H1 (cell line): ENCODE measurements around the gene ISY1. TPM values are rescaled to one million over a fixed set of nuclear protein-coding genes. Genes with fewer than 3 reads are reported as not detected.

Source experiments
- CTCF ChIA-PET: fragments of 300-600 bp; sonication (Branson Sonifier 250); formaldehyde crosslinking; loops from one replicate; lab custom pipeline; 2021; ENCODE audit not compliant: partially characterized antibody; lab: Charles Lee
- POLR2A ChIA-PET: fragments of 300-600 bp; sonication (Branson Sonifier 250); formaldehyde crosslinking; loops from one replicate; lab custom pipeline; 2021; ENCODE audit warnings: inconsistent platforms; ENCODE audit not compliant: partially characterized antibody; lab: Charles Lee
- DNase-seq, 2 experiments: peaks; one replicate each; pipeline versions ENCODE4 v3.0.0 to v3.0.0-alpha.2; 2010 to 2022; ENCODE audit warnings: low spot score in 2 of 2, low read depth in 1 of 2, mixed read lengths in 1 of 2
- FAIRE-seq: peaks from 2 replicates; lab custom pipeline; 2011; peaks lifted over from hg19 to GRCh38; lab: Jason Lieb, UNC
- H2AFZ ChIP-seq: 2 replicates; pipeline ENCODE4 v1.8.1; 2012; ENCODE audit warnings: low read length, inconsistent platforms
- H2AK5ac ChIP-seq: 2 replicates; pipeline ENCODE4 v1.6.1; 2013; ENCODE audit warnings: low read depth, low read length
- H2BK120ac ChIP-seq: replicated peaks from 2 replicates; pipeline ENCODE3; 2013; ENCODE audit warnings: low read depth, low read length, inconsistent platforms
- H2BK12ac ChIP-seq: 2 replicates; pipeline ENCODE4 v1.6.1; 2013; ENCODE audit warnings: low read depth, low read length
- H2BK15ac ChIP-seq: 2 replicates; pipeline ENCODE4 v1.6.1; 2013; ENCODE audit warnings: low read length
- H2BK20ac ChIP-seq: 2 replicates; pipeline ENCODE4 v1.6.1; 2013; ENCODE audit warnings: low read length
- H2BK5ac ChIP-seq: 2 replicates; pipeline ENCODE4 v1.6.1; 2013; ENCODE audit warnings: low read depth, low read length
- H3K14ac ChIP-seq: 2 replicates; pipeline ENCODE4 v1.6.1; 2013; ENCODE audit warnings: inconsistent platforms; ENCODE audit not compliant: insufficient read length
- H3K18ac ChIP-seq: 2 replicates; pipeline ENCODE4 v1.6.1; 2013; ENCODE audit warnings: low read length; ENCODE audit errors: extremely low read depth
- H3K23ac ChIP-seq: 2 replicates; pipeline ENCODE4 v1.6.1; 2013; ENCODE audit warnings: inconsistent platforms; ENCODE audit not compliant: insufficient read length
- H3K23me2 ChIP-seq: 2 replicates; pipeline ENCODE4 v1.6.1; 2013; ENCODE audit warnings: low read depth, low read length
- H3K27ac ChIP-seq: 2 replicates; pipeline ENCODE4 v1.6.1; 2011; ENCODE audit warnings: low read depth, low read length, inconsistent platforms
- H3K27me3 ChIP-seq, 4 experiments: replicated peaks in 1 of 4; 1 replicate in 1 of 4; 2 replicates in 3 of 4; pipeline versions ENCODE4 v1.6.1 to v1.8.1; 2011 to 2013; ENCODE audit warnings: low read length in 3 of 4, mild to moderate bottlenecking in 3 of 4, inconsistent platforms in 2 of 4, mixed read lengths in 2 of 4, moderate library complexity in 1 of 4; ENCODE audit not compliant: control insufficient read depth in 3 of 4, insufficient read depth in 3 of 4; ENCODE audit errors: extremely low read depth in 1 of 4
- H3K36me3 ChIP-seq, 4 experiments: 2 replicates each; pipeline versions ENCODE4 v1.6.1 to v1.8.1; 2011 to 2013; ENCODE audit warnings: mild to moderate bottlenecking in 4 of 4, low read length in 3 of 4, moderate library complexity in 2 of 4, control low read depth in 1 of 4, inconsistent platforms in 1 of 4; ENCODE audit not compliant: insufficient read depth in 4 of 4, control insufficient read depth in 2 of 4
- H3K4ac ChIP-seq: replicated peaks from 2 replicates; pipeline ENCODE3; 2013; ENCODE audit warnings: low read length, low read depth, mixed read lengths, inconsistent platforms; ENCODE audit not compliant: insufficient read length
- H3K4me1 ChIP-seq, 4 experiments: replicated peaks in 1 of 4; 1 replicate in 1 of 4; 2 replicates in 3 of 4; pipeline versions ENCODE4 v1.6.1 to v1.8.1; 2011 to 2013; ENCODE audit warnings: low read length in 3 of 4, inconsistent platforms in 2 of 4, mixed read lengths in 1 of 4; ENCODE audit not compliant: insufficient read depth in 4 of 4, control insufficient read depth in 3 of 4
- H3K4me2 ChIP-seq, 2 experiments: 2 replicates each; pipeline versions ENCODE4 v1.6.1 to v1.8.1; 2011 to 2013; ENCODE audit warnings: low read depth in 2 of 2, low read length in 2 of 2, control low read depth in 1 of 2, inconsistent platforms in 1 of 2, mild to moderate bottlenecking in 1 of 2; ENCODE audit not compliant: insufficient read depth in 1 of 2
- H3K4me3 ChIP-seq, 4 experiments: fragments of 200-600, 300-600 bp in 1 of 4; sonication (generic), shearing (Covaris generic), sonication (Bioruptor Twin) in 1 of 4; 2 replicates each; pipeline versions ENCODE4 v1.5.1 to v1.8.1; 2011 to 2016; ENCODE audit warnings: low read length in 4 of 4, low read depth in 3 of 4, control low read depth in 2 of 4, inconsistent platforms in 2 of 4, mild to moderate bottlenecking in 2 of 4, mixed read lengths in 1 of 4, moderate library complexity in 1 of 4; ENCODE audit not compliant: insufficient read depth in 2 of 4; ENCODE audit errors: extremely low read depth in 1 of 4
- H3K56ac ChIP-seq: replicated peaks from 2 replicates; pipeline ENCODE3; 2013; ENCODE audit warnings: low read depth, mild to moderate bottlenecking, mixed read lengths, low read length, inconsistent platforms; ENCODE audit not compliant: insufficient read length
- H3K79me1 ChIP-seq: 2 replicates; pipeline ENCODE4 v1.6.1; 2013; ENCODE audit warnings: low read depth, low read length, control low read depth
- H3K79me2 ChIP-seq, 2 experiments: 2 replicates each; pipeline versions ENCODE4 v1.6.1 to v1.8.1; 2012 to 2013; ENCODE audit warnings: low read length in 2 of 2, mild to moderate bottlenecking in 2 of 2, inconsistent platforms in 1 of 2; ENCODE audit not compliant: insufficient read depth in 2 of 2, control insufficient read depth in 1 of 2
- H3K9ac ChIP-seq, 4 experiments: replicated peaks in 1 of 4; 1 replicate in 1 of 4; 2 replicates in 3 of 4; pipeline versions ENCODE4 v1.6.1 to v1.8.1; 2011 to 2013; ENCODE audit warnings: low read depth in 3 of 4, low read length in 3 of 4, control low read depth in 2 of 4, mild to moderate bottlenecking in 2 of 4, moderate library complexity in 2 of 4, inconsistent platforms in 1 of 4; ENCODE audit errors: extremely low read depth in 1 of 4
- H3K9me3 ChIP-seq, 2 experiments: 2 replicates each; pipeline versions ENCODE4 v1.6.1 to v1.8.1; 2012 to 2013; ENCODE audit warnings: mild to moderate bottlenecking in 2 of 2, moderate library complexity in 2 of 2, control low read depth in 1 of 2, inconsistent platforms in 1 of 2, low read depth in 1 of 2, low read length in 1 of 2, mixed read lengths in 1 of 2; ENCODE audit not compliant: insufficient read depth in 2 of 2
- H4K20me1 ChIP-seq, 2 experiments: replicated peaks in 1 of 2; 2 replicates each; pipeline versions ENCODE3 to v1.8.1; 2011 to 2013; ENCODE audit warnings: inconsistent platforms in 2 of 2, low read length in 2 of 2, mild to moderate bottlenecking in 1 of 2; ENCODE audit not compliant: insufficient read depth in 2 of 2, control insufficient read depth in 1 of 2
- H4K5ac ChIP-seq: 2 replicates; pipeline ENCODE4 v1.6.1; 2013; ENCODE audit warnings: low read length, low read depth, mixed read lengths, inconsistent platforms; ENCODE audit not compliant: insufficient read length
- H4K8ac ChIP-seq: 2 replicates; pipeline ENCODE4 v1.8.0; 2013; ENCODE audit warnings: mild to moderate bottlenecking, moderate library complexity, low read length, inconsistent platforms; ENCODE audit not compliant: insufficient read depth; ENCODE audit errors: extremely low read depth
- H4K91ac ChIP-seq: replicated peaks from 2 replicates; pipeline ENCODE3; 2013; ENCODE audit warnings: low read length, mixed read lengths, inconsistent platforms; ENCODE audit not compliant: insufficient read length
- EZH2 ChIP-seq: fragments of 200-600 bp; sonication (generic); IDR thresholded peaks from 2 replicates; pipeline ENCODE4 v1.7.1; 2012; ENCODE audit warnings: low read depth, mild to moderate bottlenecking, moderate library complexity, low read length, inconsistent platforms; ENCODE audit not compliant: severe bottlenecking
- JUN ChIP-seq: IDR thresholded peaks from 2 replicates; pipeline ENCODE4 v1.6.1; 2011; ENCODE audit warnings: low read depth, mild to moderate bottlenecking, improper control_type of control experiment, low read length
- RFX5 ChIP-seq: IDR thresholded peaks from 2 replicates; pipeline ENCODE4 v1.6.1; 2011; ENCODE audit warnings: low read depth, low read length, improper control_type of control experiment, borderline replicate concordance
- WGBS, 2 experiments: shearing (Covaris generic) in 1 of 2; methylation state at CpG; one replicate each; pipeline versions ENCODE4 v1.1.6 to v1.1.7; 2013 to 2015; ENCODE audit warnings: low lambda C conversion rate in 2 of 2, mixed read lengths in 2 of 2, inconsistent platforms in 1 of 2, low coverage in 1 of 2, missing lambda C conversion rate in 1 of 2; ENCODE audit not compliant: insufficient replicate concordance in 2 of 2, insufficient coverage in 1 of 2, insufficient read length in 1 of 2; ENCODE audit errors: extremely low coverage in 1 of 2, missing lambda C conversion rate in 1 of 2; 5-methylcytosine and 5-hydroxymethylcytosine counted together
- polyA plus RNA-seq, 7 experiments: library from polyadenylated mRNA; depleted of rRNA in 3 of 7; stranded (reverse) in 5 of 7; unstranded in 2 of 7; fragments of >200 nt in 5 of 7; fragments of 200-250 nt in 2 of 7; gene quantifications; 1 replicate in 5 of 7; 2 replicates in 1 of 7; 4 replicates in 1 of 7; pipeline versions ENCODE4 v1.2.1 to v1.2.3, GENCODE V29; 2011 to 2013; ENCODE audit warnings: missing spikeins in 2 of 7, mixed read lengths in 2 of 7
- total RNA-seq: library from RNA; stranded (reverse); fragmentation: NEBNext Ultra II Directional; extraction: Animal tissue kit (Norgen Biotek cat#: 25700); gene quantifications from 2 replicates; pipeline ENCODE4 v1.2.1, GENCODE V29; 2021

ISY1 gene
- total and polyA plus RNA-seq, 2 of the 8 experiments (the other 6 are each of a cell fraction or from before 2014, with no cell fraction given), result 16.6 to 38.7 TPM

DNA sequence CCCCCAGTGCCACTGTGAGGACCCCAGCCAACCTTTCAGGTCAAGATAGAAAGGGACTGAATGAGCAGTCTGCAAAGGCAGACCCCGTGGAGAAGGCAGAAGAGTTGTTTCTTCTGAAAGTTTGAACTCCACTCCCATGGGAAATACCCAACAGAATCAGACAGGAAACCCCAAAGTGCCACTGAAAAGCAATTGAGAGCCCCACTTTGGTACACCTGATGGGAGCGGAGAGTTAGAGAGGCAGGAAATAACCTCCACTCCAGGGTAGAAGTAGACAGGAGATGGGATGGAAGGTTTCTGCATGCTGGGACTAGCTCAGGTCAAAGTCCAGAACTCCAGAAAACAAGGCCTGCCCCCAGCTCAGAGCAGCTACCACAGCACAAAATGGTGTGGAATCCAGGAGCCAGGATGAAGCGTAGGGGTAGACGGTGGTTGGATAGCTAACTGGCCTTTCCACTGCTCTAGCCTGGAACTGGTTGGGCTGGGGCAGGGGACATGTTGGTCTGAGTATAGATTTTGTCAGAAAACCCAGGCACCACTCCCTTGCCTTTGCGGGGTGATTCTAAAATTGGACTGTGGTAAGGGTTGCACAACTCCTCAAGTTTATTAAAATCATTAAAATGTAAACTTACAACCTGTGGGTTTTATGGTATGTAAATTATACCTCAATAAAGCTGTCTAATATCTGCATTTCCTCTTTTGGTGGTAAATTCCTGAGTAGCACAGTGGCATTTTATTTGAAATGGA, 37.4 kb downstream of the ISY1 start:
- Histone ChIP-seq H2AK5ac (0 out of 2 replicates have a peak overlapping the region, but pooled peaks have one; percentile 53), H3K56ac (no peak overlapping the region), H2BK15ac (0 out of 2 replicates have a peak overlapping the region, but pooled peaks have one; percentile 53), H3K9ac (no peak overlapping the region), H2BK120ac (no peak overlapping the region), H2BK5ac (no peak overlapping the region), H3K4me3 (no peak overlapping the region), H3K79me2 (peaks cover 4 to 18% of the 10 kb centered on the region in 2 experiments; a peak in 2 of 4 replicates), H2BK12ac (no peak overlapping the region), H4K8ac (no peak overlapping the region; the same call in 1 of the 2 replicates), H2AFZ (no peak overlapping the region), H3K4me1 (peaks cover 9 to 15% (median 12%) of the 10 kb centered on the region in 4 experiments), H3K18ac (no peak overlapping the region), H3K4ac (no peak overlapping the region), H3K79me1 (peaks cover 5% of the 10 kb centered on the region; the same call in 1 of the 2 replicates), H4K91ac (no peak overlapping the region), H3K23me2 (peaks cover 12% of the 10 kb centered on the region), H4K5ac (no peak overlapping the region), H3K9me3 (no peaks in the 10 kb centered on the region), H3K36me3 (peaks cover 0 to 3% (median 0%) of the 10 kb centered on the region in 4 experiments; a peak in 1 of 8 replicates), H3K14ac (no peak overlapping the region), H3K23ac (no peak overlapping the region), H2BK20ac (no peak overlapping the region)
- no peak for DNase-seq
- 93% methylated on average over 5 of the region's 5 CpGs; no CpG with 5 or more reads in 1 of the 2 experiments for WGBS, 2 experiments
- no peak for FAIRE-seq
- POLR2A ChIA-PET, result interaction anchor here (1.0 to 4.4 kb wide), 8 partner anchors 9 to 244 kb away, joined by 3 to 24 read pairs (median 5); partner anchors contain the start of genes ACAD9 and CNBP
- TF ChIP-seq JUN, result no peak
- no peak for TF ChIP-seq RFX5
- no peak for TF ChIP-seq EZH2
- TF ChIP-seq, all 59 proteins: peak for 0
- H3K27ac ChIP-seq, result no peak overlapping the region
- H3K27me3 ChIP-seq, result no peaks in the 10 kb centered on the region
- H4K20me1 ChIP-seq, result no peaks in the 10 kb centered on the region
- CTCF ChIA-PET, result interaction anchor here (0.7 to 2.7 kb wide), 6 partner anchors 10 to 153 kb away, joined by 3 to 17 read pairs (median 5); no protein-coding TSS in a partner anchor
- H3K4me2 ChIP-seq, result peak overlapping the region in 1 of 2 experiments; percentile 64; a peak in 1 of 4 replicates
